22Rv1 (cell line): ENCODE results near the gene EVPLL.
"Not testable (repeated sequence)": the region's sequence is repeated elsewhere in the genome, so short reads cannot be mapped to it uniquely, and the experiment has no call there.

Experiments
- ZFX ChIP-seq: fragments of 450-650 bp; IDR thresholded peaks from 2 replicates; pipeline ENCODE4 v1.6.1; 2017; ENCODE audit warnings: antibody characterized with exemption, borderline replicate concordance
- TF ChIP-seq, protein P1 (sequence below): fragments of 450-650 bp; IDR thresholded peaks from 2 replicates; pipeline ENCODE4 v1.5.1; 2017; ENCODE audit warnings: mild to moderate bottlenecking

DNA sequence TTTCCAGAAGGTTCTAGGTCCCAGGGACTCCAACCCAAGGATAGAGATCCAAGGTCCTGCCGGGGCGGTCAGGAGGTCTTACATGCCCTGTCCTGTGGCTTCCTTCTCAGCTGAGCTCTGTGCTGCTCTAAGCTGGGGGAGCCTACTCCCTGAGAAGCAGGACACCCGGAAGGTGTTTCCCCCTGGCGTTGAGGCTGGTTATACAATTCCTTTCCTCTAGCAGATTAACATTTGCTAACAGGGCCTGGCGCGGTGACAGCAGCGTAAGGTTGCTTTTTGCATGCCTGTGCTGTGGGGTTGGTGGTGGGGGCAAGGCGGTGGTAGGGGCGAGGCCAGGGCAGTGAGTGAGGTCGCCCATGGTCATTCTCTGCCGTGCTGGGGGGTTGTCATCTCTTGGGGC is 43.9 kb downstream of the EVPLL start:
- TF ChIP-seq, protein P1, sequence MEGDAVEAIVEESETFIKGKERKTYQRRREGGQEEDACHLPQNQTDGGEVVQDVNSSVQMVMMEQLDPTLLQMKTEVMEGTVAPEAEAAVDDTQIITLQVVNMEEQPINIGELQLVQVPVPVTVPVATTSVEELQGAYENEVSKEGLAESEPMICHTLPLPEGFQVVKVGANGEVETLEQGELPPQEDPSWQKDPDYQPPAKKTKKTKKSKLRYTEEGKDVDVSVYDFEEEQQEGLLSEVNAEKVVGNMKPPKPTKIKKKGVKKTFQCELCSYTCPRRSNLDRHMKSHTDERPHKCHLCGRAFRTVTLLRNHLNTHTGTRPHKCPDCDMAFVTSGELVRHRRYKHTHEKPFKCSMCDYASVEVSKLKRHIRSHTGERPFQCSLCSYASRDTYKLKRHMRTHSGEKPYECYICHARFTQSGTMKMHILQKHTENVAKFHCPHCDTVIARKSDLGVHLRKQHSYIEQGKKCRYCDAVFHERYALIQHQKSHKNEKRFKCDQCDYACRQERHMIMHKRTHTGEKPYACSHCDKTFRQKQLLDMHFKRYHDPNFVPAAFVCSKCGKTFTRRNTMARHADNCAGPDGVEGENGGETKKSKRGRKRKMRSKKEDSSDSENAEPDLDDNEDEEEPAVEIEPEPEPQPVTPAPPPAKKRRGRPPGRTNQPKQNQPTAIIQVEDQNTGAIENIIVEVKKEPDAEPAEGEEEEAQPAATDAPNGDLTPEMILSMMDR: not testable (repeated sequence)
- not testable (repeated sequence) for TF ChIP-seq ZFX
